Endothelial cell of umbilical vein (primary cell): ENCODE data around the gene SUPT16H.

Experiments used
- POLR2AphosphoS5 ChIP-seq: IDR thresholded peaks from 2 replicates; pipeline ENCODE4 v1.6.1; 2012; ENCODE audit warnings: low read depth, mild to moderate bottlenecking, control low read depth, low read length, moderate library complexity; ENCODE audit not compliant: insufficient read depth
- TF ChIP-seq, protein P1 (sequence below): IDR thresholded peaks from 2 replicates; pipeline ENCODE4 v1.6.1; 2011; ENCODE audit not compliant: insufficient read depth, insufficient read length

DNA sequence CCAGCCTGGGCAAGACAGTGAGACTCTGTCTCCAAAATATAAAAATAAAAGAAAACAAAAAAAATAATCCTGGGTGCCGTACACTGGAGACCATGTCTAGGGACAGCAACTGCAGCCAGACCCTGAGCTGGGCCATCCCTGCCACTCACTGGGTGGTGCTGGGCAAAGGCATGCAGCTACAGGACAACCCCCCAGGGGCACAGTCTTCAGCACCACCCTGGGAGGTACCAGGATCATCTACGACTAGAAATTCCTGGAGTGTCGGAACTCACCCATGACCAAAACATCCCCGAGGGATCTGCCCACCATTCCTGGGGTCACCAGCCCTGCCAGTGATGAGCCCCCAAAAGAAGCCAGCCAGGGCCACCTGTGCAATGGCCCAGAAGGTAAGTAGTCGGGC is 35.7 kb upstream of the SUPT16H start:
- TF ChIP-seq POLR2AphosphoS5, result no peak
- TF ChIP-seq, protein P1, sequence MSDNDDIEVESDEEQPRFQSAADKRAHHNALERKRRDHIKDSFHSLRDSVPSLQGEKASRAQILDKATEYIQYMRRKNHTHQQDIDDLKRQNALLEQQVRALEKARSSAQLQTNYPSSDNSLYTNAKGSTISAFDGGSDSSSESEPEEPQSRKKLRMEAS, result no peak
